SU-DHL-6 (cell line): ENCODE measurements around the gene ST6GALNAC4.

Experiments used
- CTCF ChIP-seq: fragments of 200-600 bp; sonication (generic); IDR thresholded peaks from one replicate; pipeline ENCODE4 v1.5.1; 2017; ENCODE audit warnings: antibody characterized with exemption, mild to moderate bottlenecking, low read length, moderate library complexity; ENCODE audit not compliant: insufficient read depth, poor library complexity, severe bottlenecking
- EZH2phosphoT487 ChIP-seq: fragments of 200-600 bp; sonication (generic), shearing (Covaris generic); conservative IDR thresholded peaks from 2 replicates; pipeline ENCODE4 v1.6.1; 2018; ENCODE audit warnings: mild to moderate bottlenecking, antibody characterized with exemption, low read length, moderate library complexity, mixed read lengths

GRCh38 chr9:127953768-127954505, 37.1 kb upstream of the ST6GALNAC4 start:
- no peak for TF ChIP-seq CTCF
- TF ChIP-seq EZH2phosphoT487: no peak
